GM21381 (cell line): ENCODE results near the gene CRTC2.
"Not testable (repeated sequence)": the region's sequence is repeated elsewhere in the genome, so short reads cannot be mapped to it uniquely, and the experiment has no call there.

Experiments used
- ATAC-seq: cut with Tn5 transposase; IDR thresholded peaks from one replicate; pipeline ENCODE4 v1.9.1; 2021; ENCODE audit warnings: mild to moderate bottlenecking, moderate library complexity; ENCODE audit not compliant: unreplicated experiment

The CRTC2 gene

DNA sequence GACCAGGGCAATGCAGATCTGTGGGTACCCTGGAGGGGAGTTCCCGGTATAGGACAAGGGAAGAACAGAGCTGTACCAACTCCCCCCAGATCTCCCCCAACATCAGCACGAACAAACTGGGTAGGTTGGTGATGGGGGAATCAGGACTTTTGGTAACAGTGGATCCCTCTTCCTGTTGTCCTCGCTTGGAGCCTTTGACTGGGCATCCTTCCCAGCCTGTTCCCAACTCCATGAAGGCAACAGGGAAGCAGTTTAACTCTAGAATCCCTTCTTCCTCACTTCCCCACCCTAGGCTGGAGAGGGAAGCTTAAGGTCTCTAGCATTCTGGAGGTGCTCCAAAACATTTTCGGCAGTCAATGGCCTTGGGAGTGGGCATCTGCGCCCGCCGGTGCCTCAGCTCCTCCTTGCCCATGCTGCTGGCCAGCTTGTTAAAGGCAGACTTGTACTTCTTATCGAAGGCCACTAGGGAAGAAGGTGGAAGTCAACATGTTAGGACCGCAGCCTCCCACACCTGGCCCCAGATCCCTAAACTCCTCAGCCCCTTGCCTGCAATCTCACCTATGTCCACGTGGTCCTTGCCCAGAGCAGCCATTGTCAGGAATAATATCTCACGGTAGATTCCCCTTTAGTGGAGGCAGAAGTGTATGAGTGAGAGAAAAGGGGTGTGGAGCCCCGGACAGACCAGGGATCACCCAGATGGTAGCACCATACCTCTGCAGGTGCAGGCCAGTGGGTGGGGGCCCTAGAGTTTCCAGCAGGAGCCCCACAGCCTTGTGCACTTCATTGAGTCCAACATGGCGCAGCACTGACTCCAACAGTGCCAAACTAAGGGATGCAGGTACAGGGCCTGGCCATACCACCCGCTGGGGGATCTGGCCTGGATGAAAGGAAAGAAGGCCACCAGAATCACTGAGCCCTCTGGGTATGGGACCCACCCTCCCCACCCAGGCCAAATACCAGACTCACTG lies 28.1 kb downstream of the CRTC2 start:
- ATAC-seq = no peak

DNA sequence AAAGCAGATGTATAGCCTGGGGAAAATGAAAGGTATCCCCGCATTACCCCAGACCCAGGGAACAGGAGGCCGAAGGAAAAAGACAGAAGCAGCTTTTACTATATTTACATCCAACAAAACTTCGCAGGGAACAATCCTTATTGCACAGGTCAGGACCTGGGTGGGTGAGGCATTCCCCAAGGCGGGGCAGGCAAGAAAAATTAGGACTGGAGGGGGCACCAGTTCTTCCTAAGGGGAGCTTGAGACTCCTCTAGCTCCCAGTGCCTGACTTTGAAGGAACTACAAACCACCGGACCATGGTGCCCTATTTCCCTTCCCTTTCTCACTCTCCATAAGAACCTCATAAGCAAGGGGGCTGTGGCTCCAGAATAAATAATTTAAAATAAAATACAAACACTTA lies 29.0 kb downstream of the CRTC2 start:
- ATAC-seq = no peak

DNA sequence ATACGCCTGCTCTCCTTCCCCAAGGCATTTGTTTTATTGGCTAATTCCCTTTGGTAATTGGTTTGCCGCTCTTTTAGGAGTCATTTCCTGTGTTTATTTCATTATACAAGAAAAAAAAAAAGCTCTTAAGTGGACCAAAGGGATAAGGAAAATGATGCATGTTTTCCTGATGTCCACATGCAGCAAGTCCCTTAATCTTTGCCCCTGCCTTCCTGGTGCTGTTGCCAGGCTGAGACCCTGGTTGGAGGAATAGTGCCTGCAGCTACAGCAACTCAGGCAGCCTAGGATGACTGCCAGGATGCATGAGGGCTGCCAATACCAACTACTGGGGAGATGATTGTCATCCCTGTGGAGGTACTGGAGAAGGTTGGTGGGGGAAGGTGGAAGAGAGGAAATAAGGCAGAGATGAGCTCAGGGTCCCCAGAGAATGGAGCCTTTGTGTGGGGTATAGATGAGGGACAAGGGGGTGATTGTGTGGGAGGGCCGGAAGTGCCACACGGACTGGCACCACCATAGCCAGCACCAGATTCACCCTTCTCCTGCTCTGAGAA lies 29.5 kb downstream of the CRTC2 start:
- ATAC-seq = no peak

DNA sequence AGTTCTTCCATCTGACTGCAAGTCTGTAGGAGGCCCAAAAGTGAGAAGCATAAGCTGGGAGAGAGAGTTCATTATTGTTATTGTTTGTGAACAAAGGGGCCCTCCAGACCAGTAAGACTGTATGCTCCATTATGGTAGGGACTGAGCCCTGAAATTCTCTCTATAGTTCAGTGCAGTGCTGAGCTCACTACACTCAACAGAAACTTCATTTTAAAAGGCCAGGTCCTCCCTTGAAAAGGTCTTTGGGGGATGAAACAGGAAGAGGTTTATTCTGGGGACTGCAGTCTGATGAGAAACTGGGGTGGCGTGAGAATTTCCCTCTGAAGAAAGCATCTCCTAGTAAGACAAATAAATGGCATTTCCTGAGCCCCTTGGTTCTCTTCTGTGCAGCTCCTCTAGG lies 30.2 kb downstream of the CRTC2 start:
- ATAC-seq = no peak

DNA sequence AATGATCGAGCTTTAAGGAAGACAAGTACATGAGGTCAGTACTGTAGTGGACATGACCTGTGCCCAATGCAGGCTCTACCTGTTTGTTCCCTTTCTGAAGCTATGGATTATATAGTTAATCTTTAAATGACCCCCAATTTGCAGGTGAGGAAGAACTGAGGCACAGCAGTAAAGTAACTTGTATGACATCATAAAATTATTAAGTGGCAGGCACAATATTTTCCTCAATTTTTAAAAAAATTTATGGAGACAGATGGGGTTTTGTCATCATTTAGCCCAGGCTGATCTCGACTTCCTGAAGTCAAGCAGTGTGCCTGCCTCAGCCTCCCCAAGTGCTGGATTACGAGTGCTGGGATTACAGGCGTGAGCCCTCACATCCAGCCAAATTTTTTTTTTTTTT lies 32.0 kb downstream of the CRTC2 start:
- ATAC-seq = no peak

DNA sequence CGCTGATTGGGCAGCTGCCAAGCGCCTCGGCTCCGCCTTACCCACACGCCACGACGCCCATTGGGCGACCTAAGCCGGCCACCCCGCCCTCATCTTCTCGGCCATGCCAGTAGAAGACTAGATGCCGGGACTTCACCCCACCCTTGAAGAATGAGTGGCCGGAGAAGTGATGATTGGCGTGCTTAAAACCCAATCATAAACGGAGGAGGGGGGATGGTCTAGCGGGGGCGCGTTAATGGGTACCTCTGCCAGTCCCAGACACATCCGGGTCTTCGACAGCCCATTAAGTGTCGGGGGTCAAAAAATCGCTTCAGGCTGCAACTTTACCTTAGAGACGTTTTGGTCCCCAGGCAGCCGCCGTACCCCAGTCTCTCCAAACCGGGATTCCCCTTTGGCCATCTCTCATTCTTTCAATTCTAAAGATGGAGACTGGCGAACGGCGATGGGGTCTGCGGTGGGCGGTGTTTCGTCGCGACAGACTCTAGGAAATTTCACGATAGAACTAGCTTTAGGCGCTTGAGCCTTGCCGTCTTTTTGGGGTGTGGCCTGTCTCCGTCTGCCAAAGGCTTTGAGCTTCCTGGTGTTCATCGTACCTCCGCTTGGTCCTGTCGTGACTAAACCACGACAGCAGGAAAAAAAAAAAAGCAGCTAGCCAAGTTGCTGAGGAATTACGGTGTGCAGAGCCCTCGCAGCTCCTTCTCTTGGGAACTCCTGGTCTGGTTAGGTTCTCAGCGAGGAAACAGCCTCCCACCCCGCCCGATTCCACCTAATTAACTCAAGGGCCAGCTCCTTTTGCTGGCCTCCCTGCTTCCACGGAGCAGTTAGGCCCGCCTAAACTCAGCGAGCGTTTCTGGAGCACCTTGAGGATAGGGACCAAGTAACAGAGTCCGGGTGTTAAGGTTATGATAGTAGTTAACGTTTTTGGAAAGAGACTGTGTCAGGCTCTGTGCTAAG lies 35.2 kb downstream of the CRTC2 start, which contains the start of gene GATAD2B:
TSS of gene GATAD2B (minus strand) at position 1 of the 954 bp plus-strand sequence. CDS start 94,625 bp downstream, outside the sequence.
- ATAC-seq = peak; percentile 94

DNA sequence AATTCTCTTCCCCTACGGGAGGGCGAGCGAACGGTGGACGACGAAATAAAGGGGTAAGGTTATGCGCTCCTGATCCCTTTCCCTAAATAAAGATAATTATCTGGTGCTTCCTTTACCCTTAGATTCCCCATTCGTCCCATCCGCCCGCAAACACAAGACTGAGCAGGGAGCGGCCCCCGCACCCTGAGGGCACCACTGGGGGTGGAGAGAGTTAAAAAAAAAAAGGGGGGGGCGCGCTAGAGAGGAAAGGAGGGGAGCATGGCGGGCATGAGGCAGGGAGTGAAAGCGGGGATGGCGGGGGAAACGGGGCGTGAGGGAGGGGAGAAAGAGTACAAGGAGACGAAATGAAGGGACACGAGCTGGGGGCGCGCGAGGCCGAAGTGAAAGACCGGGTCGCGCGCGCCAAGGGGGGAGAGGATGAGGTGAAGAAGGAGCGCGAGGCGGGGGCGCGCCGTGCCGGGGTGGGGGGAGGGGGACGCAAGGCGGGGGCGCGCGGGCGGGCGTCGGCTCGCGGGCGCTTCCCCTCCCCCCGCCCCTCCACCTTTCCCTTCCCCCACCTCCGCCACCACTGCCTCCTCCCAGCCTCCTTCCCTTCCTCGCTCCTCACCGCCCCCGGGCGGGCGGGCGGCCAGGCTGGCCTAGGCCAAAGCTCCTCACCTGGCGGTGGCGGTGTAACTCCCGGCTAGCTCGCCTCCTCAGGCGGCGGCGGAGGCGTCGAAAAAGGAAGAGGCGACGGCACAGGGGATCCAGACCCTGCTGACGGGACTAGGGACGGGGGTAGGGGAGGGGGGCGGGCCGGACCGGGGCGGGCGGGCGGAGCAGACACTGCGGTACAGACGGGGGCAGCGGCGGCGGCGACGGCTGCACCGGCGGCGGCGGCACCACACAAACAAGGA lies 36.1 kb downstream of the CRTC2 start:
- peak; percentile 25 for ATAC-seq

DNA sequence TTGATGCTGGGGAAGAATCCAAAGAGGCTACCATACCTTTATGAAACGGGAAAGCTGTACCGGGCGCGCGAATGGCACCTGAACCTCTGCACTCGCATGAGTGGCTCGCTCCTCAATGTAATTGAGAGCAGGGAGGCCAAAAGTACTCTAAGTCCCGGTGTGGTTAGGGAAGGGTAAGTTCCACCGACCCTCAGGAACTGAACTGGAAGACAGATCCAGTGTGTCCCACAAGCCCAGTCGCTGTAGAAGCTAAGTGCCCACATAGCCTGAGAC lies 36.7 kb downstream of the CRTC2 start:
- ATAC-seq = no peak

DNA sequence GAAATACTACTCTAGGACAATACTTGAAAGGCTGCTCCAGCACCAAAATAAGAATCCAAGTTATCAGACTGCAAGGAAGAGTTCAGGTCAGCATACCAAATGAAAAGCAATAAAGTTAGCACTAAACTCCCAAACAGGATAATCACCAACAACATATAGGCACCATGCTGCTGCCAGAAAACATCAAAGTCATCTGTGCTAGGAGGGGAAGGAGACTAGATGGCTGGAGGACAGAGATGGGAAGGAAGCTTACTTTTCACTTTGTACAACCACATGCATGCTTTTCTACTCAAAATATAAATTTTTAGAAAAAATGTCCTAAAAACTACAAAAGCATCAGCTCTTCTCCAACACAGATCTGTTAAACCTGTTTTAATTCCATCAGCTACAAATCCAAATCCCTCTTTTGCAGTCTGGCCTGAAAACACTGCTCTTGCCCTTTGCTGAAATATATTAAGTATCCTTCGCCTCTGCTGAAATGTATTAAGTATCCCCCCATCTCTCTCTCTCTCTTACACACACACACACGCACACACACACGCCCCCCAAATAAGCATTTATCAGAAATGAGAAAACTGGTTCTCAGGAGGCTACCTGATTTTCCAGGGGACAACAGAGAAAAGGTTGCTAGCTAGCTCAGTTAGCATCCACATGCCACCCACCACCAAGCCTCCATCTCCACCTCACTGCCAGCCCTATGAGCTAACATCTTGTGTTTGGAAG lies 37.2 kb downstream of the CRTC2 start:
- ATAC-seq = no peak

DNA sequence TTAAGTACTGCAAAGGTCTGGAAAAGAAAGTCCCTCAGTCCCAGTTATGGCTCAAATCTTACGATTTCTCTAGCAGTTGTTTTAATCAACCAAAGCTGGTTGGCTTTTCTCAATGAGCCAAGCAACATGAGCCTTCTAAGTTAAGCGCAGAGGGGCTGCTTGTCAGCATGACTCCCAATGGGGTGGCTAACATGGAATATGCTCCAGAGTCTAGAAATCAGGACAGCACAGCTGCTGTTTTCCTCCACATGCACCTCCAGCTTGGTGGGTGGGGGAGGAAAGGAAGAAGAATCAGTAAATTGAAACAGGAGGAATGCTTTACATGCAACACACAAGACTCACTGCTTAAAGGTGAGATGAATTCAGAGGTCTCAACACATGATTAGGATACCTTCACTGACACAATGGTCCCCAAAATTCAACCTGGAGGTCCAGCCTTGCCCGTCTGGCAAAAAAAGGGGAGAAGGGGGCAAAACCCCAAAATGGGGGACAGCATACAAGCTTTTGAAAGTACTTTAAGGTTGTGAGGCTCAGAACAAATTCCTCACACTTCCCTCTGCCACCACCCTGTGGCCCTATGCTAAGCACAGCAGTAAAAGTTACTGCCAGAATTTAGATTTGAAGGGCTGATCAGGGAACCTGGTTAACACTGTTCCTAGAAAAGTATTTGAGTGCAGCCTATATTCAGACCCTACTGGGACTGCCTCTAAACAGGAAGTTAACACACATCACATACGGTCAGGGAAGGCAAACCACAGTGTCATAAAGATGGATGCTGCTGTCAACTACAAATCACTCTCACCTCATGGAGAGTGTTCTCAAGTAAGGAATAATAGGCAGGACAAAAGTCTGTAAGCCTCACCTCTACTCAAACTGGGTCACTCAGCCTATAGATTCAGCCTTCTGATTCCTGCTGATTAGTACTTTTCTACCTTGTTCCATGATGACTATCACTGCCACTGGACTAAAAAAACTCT lies 38.2 kb downstream of the CRTC2 start:
- no peak for ATAC-seq

DNA sequence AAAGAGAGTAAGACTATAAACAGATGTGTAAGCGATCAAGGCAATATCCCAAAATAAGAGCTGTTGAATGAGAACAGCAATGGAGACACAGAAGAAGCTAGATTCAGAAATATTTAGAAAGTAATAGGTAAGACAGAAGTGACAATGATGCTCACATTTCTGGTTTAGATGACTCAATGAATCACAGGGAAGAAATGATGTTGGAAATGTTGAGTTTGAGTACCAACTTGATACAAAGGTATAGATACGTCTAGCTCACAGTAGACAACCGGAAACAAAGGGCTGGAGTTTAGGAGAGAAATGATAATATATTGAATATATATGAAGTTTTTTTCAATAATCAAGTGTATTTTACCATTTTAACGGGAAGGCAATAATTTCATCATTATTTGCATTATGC lies 42.1 kb downstream of the CRTC2 start:
- ATAC-seq = no peak

DNA sequence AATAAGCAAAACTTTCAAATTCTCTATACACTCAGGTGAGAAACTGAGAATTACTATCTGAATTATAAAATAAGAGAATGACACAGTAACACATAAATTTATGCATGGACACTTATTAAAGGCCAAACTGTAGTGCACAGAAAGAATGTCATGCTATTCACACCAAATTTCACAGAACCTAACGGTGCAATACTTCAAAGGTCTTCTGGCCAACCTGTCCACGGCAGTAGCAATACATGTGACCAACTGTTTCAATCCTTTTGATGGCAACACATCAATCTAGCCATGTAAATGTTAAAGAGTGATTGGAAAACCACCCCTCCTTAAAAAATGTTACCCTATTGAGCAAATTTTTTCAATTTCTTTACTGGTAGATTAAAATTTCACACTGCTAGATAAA lies 46.1 kb downstream of the CRTC2 start:
- no peak for ATAC-seq

DNA sequence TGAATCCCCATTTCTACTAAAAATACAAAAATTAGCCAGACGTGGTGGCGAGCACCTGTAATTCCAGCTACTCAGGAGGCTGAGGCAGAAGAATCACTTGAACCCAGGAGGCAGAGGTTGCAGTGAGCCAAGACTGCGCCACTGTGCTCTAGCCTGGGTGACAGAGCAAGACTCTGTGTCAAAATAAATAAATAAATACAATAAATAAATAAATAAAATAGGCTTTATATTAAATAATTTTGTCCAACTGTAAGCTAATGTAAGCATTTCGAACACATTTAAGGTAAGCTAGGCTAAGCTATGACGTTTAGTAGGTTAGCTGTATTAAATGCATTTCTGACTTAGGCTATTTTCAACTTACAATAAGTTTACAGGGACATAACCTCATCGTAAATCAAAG lies 47.9 kb downstream of the CRTC2 start:
- ATAC-seq = not testable (repeated sequence)

DNA sequence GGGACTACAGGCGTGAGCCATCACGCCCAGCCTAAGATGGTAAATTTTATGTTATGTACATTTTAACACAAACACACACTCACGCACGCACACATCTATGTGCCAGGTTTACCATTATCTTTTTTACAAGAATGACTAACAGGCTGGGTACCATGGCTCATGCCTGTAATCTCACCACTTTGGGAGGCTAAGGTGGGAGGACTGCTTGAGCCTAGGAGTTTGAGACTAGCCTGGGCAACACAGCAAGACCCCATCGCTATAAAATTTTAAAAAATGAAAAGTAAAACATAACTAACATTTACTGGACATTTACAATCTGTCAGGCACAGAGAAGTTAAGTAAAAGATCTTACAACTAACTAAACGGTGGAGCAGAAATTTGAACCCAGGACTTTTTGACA lies 50.3 kb downstream of the CRTC2 start:
- ATAC-seq = no peak

DNA sequence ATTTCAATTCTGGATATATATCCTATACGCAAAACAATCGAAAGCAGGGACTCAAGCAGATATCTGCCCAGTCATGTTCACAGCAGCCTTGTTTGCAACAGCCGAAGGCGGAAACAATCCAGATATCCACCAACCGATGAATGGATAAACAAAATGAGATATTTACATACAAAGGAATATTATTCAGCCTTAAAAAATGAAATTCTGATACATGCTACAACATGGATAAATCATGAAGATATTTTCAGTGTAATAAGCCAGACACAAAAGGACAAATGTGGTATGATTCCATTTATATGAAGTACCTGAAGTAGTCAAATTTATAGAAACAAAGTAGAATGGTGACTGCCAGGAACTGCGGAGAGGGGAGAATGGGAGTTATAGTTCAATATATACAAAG lies 51.3 kb downstream of the CRTC2 start:
- no peak for ATAC-seq

DNA sequence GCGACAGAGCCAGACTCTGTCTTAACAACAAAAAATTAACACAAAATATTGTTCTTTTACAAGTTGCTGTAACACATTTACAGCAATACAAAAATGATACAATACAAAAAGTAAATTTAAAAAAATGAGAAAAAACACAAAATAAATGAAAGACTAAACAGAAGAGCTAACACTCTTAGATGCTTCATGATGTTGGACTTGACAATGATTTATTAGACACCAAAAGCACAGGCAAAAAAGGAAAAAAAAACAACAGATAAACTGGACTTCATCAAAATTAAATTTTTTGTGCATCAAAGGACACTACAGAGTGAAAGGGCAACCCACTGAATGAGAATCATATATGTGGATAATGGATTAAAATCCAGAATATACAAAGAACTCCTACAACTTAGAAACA lies 52.0 kb downstream of the CRTC2 start:
- no peak for ATAC-seq

DNA sequence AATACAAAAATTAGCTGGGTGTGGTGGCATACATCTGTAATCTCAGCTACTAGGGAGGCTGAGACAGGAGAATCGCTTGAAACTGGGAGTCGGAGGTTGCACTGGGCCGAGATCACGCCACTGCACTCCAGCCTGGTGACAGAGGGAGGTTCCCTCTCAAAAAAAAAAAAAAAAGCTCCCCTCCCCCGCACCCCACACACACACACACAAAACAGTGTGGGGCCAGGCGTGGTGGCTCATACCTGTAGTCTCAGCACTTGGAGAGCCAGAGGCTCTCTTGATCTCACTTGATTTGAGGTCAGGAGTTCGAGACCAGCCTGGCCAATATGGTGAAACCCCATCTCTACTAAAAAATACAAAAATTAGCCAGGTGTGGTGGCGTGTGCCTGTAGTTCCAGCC lies 52.5 kb downstream of the CRTC2 start:
- not testable (repeated sequence) for ATAC-seq

DNA sequence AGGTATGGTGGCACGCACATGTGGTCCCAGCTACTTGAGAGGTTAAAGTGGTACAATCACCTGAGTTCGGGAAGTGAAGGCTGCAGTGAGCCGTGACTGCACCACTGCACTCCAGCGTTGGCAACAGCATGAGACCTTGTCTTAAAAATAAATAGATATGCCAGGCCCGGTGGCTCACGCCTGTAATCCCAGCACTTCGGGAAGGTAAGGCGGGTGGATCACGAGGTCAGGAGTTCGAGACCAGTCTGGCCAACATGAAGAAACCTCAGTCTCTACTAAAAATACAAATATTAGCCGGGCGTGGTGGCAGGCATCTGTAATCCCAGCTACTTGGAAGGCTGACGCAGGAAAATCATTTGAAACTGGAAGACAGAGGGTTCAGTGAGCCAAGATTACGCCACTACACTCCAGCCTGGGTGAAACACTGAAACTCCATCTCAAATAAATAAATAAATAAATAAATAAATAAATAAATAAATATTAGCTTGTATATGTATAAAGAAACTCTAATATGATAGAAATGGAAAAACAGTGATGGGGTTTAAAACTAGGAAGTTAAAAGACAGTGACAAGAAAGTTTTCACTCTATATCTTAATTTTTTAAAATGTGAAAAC lies 54.5 kb downstream of the CRTC2 start:
- no peak for ATAC-seq
